GM19455 (cell line): ENCODE results near the gene TAS2R31.
A peak's percentile ranks its signal among the peaks of the same experiment; 100 is the strongest.
"Not testable (repeated sequence)": the region's sequence is repeated elsewhere in the genome, so short reads cannot be mapped to it uniquely, and the experiment has no call there.

ENCODE experiments used
- ATAC-seq: cut with Tn5 transposase; IDR thresholded peaks from one replicate; pipeline ENCODE4 v1.9.1; 2021; ENCODE audit not compliant: unreplicated experiment

Gene TAS2R31

GRCh38 chr12:11031307-11031706 is at the start of gene TAS2R31:
TSS of gene TAS2R31 (minus strand) at chr12:11031407. CDS start at chr12:11031335, 72 bp downstream.
- no peak for ATAC-seq

- ATAC-seq, result no peak
Measured at GRCh38 chr12:11078246-11078645, 47.0 kb upstream of the TAS2R31 start.

- ATAC-seq, result peak; percentile 45
Measured at GRCh38 chr12:11075642-11076041, 44.4 kb upstream of the TAS2R31 start.

- ATAC-seq, result no peak
Measured at GRCh38 chr12:11071414-11071813, 40.2 kb upstream of the TAS2R31 start.

GRCh38 chr12:11070999-11071398 is 39.8 kb upstream of the TAS2R31 start:
- no peak for ATAC-seq

GRCh38 chr12:11069854-11070365 is 38.7 kb upstream of the TAS2R31 start:
- no peak for ATAC-seq

GRCh38 chr12:11067514-11067913 is 36.3 kb upstream of the TAS2R31 start:
- no peak for ATAC-seq

GRCh38 chr12:11062194-11062593 is 31.0 kb upstream of the TAS2R31 start, which contains the start of gene TAS2R46:
TSS of gene TAS2R46 (minus strand) at chr12:11062294. CDS start at chr12:11062294, 0 bp downstream.
- not testable (repeated sequence) for ATAC-seq

GRCh38 chr12:11059784-11060183 is 28.6 kb upstream of the TAS2R31 start:
- no peak for ATAC-seq

GRCh38 chr12:11059041-11059440 is 27.8 kb upstream of the TAS2R31 start:
- no peak for ATAC-seq

- no peak for ATAC-seq
Measured at GRCh38 chr12:11055306-11055705, 24.1 kb upstream of the TAS2R31 start.

- ATAC-seq, result not testable (repeated sequence)
Measured at GRCh38 chr12:11049806-11050531, 18.8 kb upstream of the TAS2R31 start.

- not testable (repeated sequence) for ATAC-seq
Measured at GRCh38 chr12:11041366-11041765, 10.2 kb upstream of the TAS2R31 start.

GRCh38 chr12:11040162-11040561 is 9.0 kb upstream of the TAS2R31 start:
- no peak for ATAC-seq

GRCh38 chr12:11039171-11039570 is 8.0 kb upstream of the TAS2R31 start:
- no peak for ATAC-seq

- not testable (repeated sequence) for ATAC-seq
Measured at GRCh38 chr12:11033959-11034358, 2.8 kb upstream of the TAS2R31 start.

GRCh38 chr12:11026118-11026517 is 5.1 kb downstream of the TAS2R31 start:
- ATAC-seq, result no peak

GRCh38 chr12:11023387-11023786 is 7.8 kb downstream of the TAS2R31 start:
- no peak for ATAC-seq

- no peak for ATAC-seq
Measured at GRCh38 chr12:11022520-11022919, 8.7 kb downstream of the TAS2R31 start, which contains the start of gene TAS2R19. TSS of gene TAS2R19 (minus strand) at chr12:11022620. CDS start at chr12:11022571, 49 bp downstream.

- ATAC-seq, result no peak
Measured at GRCh38 chr12:11016937-11017336, 14.3 kb downstream of the TAS2R31 start.

GRCh38 chr12:11015775-11016430 is 15.3 kb downstream of the TAS2R31 start:
- no peak for ATAC-seq

- ATAC-seq, result no peak
Measured at GRCh38 chr12:11014234-11014633, 17.0 kb downstream of the TAS2R31 start.
